HepG2 (cell line): Measurements from ENCODE around the gene ALPL. TPM values are rescaled to one million over a fixed set of nuclear protein-coding genes. Genes with fewer than 3 reads are reported as not detected.

ENCODE experiments used
- ATF1 ChIP-seq: IDR thresholded peaks from 2 replicates; pipeline ENCODE4 v1.6.1; 2016; ENCODE audit warnings: mild to moderate bottlenecking, control low read depth
- ATRX ChIP-seq: sonication (generic); formaldehyde crosslinking; IDR thresholded peaks from 2 replicates; pipeline ENCODE4 v1.4.0; 2020; ENCODE audit warnings: missing genetic modification reagents, borderline replicate concordance
- BCL6 ChIP-seq: IDR thresholded peaks from 2 replicates; pipeline ENCODE4 v1.6.1; 2016; ENCODE audit warnings: missing genetic modification reagents, missing compliant biosample characterization
- CTCF ChIP-seq: sonication (generic); formaldehyde crosslinking; IDR thresholded peaks from 2 replicates; pipeline ENCODE4 v1.5.0; 2020; ENCODE audit warnings: mild to moderate bottlenecking, missing genetic modification reagents, moderate library complexity
- HIVEP1 ChIP-seq: sonication (generic); formaldehyde crosslinking; IDR thresholded peaks from 2 replicates; pipeline ENCODE4 v1.4.0; 2020; ENCODE audit warnings: mild to moderate bottlenecking, missing genetic modification reagents
- JARID2 ChIP-seq: sonication (generic); formaldehyde crosslinking; IDR thresholded peaks from 2 replicates; pipeline ENCODE4 v1.8.1; 2023; ENCODE audit warnings: missing genetic modification reagents, inconsistent platforms; ENCODE audit not compliant: insufficient replicate concordance
- MIER3 ChIP-seq: IDR thresholded peaks from 2 replicates; pipeline ENCODE4 v1.6.1; 2016; ENCODE audit warnings: missing compliant biosample characterization, borderline replicate concordance
- NAIF1 ChIP-seq: sonication (generic); formaldehyde crosslinking; IDR thresholded peaks from 2 replicates; pipeline ENCODE4 v1.5.0; 2020; ENCODE audit warnings: mild to moderate bottlenecking, missing genetic modification reagents, borderline replicate concordance
- NCOR1 ChIP-seq: fragments of 200-600 bp; sonication (generic); IDR thresholded peaks from 2 replicates; pipeline ENCODE4 v1.7.0; 2017; ENCODE audit warnings: antibody characterized with exemption, low read length, borderline replicate concordance
- NFRKB ChIP-seq: fragments of 450-650 bp; IDR thresholded peaks from 2 replicates; pipeline ENCODE4 v1.6.1; 2017
- ZEB1 ChIP-seq: IDR thresholded peaks from 2 replicates; pipeline ENCODE4 v1.6.1; 2012; ENCODE audit warnings: mild to moderate bottlenecking, low read depth, inconsistent platforms; ENCODE audit not compliant: insufficient replicate concordance
- ZMYM3 ChIP-seq: sonication (generic); formaldehyde crosslinking; IDR thresholded peaks from 2 replicates; pipeline ENCODE4 v1.5.1; 2020; ENCODE audit warnings: mild to moderate bottlenecking, missing genetic modification reagents
- ZNF326 ChIP-seq: sonication (generic); formaldehyde crosslinking; IDR thresholded peaks from 2 replicates; pipeline ENCODE4 v1.4.0; 2020; ENCODE audit warnings: missing genetic modification reagents, borderline replicate concordance
- ZNF605 ChIP-seq: sonication (generic); formaldehyde crosslinking; IDR thresholded peaks from 2 replicates; pipeline ENCODE4 v1.8.0; 2022; ENCODE audit warnings: mild to moderate bottlenecking, missing genetic modification reagents
- polyA plus RNA-seq, 8 experiments: library from polyadenylated mRNA; depleted of rRNA in 3 of 8; stranded (reverse) in 7 of 8; unstranded in 1 of 8; fragments of >200 nt; fragmentation: Illumina TruSeq in 4 of 8; extraction: Trizol in 4 of 8; gene quantifications; 2 replicates each; pipeline versions ENCODE4 v1.2.1 to v1.2.3, GENCODE V29; 2011 to 2016; ENCODE audit warnings: low read depth in 4 of 8, missing spikeins in 1 of 8, mixed read lengths in 1 of 8; ENCODE audit not compliant: insufficient read depth in 1 of 8
- total RNA-seq, 5 experiments: library from RNA; depleted of rRNA; stranded (reverse); fragments of >200 nt; fragmentation: Illumina TruSeq; extraction: Trizol; gene quantifications; 2 replicates each; pipeline ENCODE4 v1.2.3, GENCODE V29; 2016; ENCODE audit warnings: low read depth in 1 of 5
- TF ChIP-seq, protein P1 (sequence below), 2 experiments: IDR thresholded peaks; 2 replicates each; pipeline ENCODE4 v1.6.1; 2011 to 2012; ENCODE audit warnings: low read length in 2 of 2, borderline replicate concordance in 1 of 2, low read depth in 1 of 2, mild to moderate bottlenecking in 1 of 2, moderate library complexity in 1 of 2
- TF ChIP-seq, protein P2 (sequence below): sonication (generic); formaldehyde crosslinking; IDR thresholded peaks from 2 replicates; pipeline ENCODE4 v1.5.0; 2020; ENCODE audit warnings: mild to moderate bottlenecking, missing genetic modification reagents, borderline replicate concordance
- TF ChIP-seq, protein P3 (sequence below), 2 experiments: sonication (generic) in 1 of 2; formaldehyde crosslinking in 1 of 2; IDR thresholded peaks; 2 replicates each; pipeline versions ENCODE4 v1.4.0 to v1.6.1; 2018 to 2020; ENCODE audit warnings: missing genetic modification reagents in 2 of 2, borderline replicate concordance in 1 of 2, low read depth in 1 of 2, mild to moderate bottlenecking in 1 of 2, missing biosample characterization in 1 of 2
- TF ChIP-seq, protein P4 (sequence below): sonication (generic); formaldehyde crosslinking; IDR thresholded peaks from 2 replicates; pipeline ENCODE4 v1.8.1; 2023; ENCODE audit warnings: missing genetic modification reagents, mild to moderate bottlenecking, borderline replicate concordance

The ALPL gene
- total and polyA plus RNA-seq, 2 of the 13 experiments (the other 11 are each of a cell fraction or from before 2014, with no cell fraction given): 0.12 TPM; not detected in 1

DNA sequence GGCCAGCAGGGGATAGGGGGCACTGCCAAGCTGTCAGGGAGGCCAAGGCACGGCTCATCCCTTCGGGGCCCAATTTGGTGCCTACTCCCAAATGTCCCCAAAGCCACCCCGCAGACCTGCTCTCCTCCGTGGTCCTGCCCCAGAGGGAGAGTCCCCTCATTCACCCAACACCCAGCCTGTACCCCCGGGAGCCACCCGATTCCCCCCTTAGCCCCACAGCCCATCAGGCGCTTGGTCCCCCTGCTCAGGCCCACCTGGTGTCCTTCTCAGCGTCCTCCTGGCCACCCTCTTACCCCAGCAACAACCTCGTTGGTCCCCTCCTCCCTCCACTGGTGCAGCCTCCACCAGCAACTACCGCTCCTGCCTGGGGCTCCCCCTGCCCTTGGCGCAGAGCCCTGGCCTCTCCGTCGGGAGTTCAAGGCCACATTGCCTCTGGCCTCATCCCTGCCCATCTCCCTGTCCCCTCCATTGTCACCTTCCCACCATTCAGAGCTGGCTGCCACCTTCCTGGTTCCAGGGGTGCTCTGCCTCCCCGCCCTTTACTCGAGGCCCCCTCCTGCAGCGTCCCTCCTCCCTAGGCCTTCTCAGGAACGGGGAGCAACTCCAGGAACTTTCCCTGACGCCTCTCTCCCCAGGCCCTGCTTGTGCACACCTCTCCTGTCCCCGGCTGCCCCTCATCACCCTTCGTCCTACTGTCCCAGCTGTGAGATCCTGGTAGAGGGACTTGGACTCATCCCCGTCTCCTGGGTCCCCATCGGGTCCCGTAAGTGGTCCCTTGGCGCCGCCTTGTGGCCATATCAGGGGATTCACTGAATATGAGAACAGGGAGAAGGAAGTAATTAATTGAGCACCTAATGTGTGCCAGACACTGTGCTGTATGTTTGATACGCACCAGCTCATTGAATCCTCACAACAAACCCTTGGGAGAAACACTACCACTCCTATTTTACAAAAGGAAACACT is 86.0 kb downstream of the ALPL start (continued):
- TF ChIP-seq, protein P1, sequence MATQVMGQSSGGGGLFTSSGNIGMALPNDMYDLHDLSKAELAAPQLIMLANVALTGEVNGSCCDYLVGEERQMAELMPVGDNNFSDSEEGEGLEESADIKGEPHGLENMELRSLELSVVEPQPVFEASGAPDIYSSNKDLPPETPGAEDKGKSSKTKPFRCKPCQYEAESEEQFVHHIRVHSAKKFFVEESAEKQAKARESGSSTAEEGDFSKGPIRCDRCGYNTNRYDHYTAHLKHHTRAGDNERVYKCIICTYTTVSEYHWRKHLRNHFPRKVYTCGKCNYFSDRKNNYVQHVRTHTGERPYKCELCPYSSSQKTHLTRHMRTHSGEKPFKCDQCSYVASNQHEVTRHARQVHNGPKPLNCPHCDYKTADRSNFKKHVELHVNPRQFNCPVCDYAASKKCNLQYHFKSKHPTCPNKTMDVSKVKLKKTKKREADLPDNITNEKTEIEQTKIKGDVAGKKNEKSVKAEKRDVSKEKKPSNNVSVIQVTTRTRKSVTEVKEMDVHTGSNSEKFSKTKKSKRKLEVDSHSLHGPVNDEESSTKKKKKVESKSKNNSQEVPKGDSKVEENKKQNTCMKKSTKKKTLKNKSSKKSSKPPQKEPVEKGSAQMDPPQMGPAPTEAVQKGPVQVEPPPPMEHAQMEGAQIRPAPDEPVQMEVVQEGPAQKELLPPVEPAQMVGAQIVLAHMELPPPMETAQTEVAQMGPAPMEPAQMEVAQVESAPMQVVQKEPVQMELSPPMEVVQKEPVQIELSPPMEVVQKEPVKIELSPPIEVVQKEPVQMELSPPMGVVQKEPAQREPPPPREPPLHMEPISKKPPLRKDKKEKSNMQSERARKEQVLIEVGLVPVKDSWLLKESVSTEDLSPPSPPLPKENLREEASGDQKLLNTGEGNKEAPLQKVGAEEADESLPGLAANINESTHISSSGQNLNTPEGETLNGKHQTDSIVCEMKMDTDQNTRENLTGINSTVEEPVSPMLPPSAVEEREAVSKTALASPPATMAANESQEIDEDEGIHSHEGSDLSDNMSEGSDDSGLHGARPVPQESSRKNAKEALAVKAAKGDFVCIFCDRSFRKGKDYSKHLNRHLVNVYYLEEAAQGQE (IDR thresholded peaks at IDR 0.05; ENCODE audit: borderline replicate concordance in 1 of 2, low read depth in 1 of 2, low read length in 2 of 2): no peak
- TF ChIP-seq ZMYM3 (CRISPR knock-in tag) (peak; percentile 88; the same call in 1 of the 2 replicates), CTCF (CRISPR knock-in tag) (peak; percentile 79), ATRX (CRISPR knock-in tag) (no peak), ATF1 (CRISPR knock-in tag) (no peak), ZNF605 (CRISPR knock-in tag) (no peak), MIER3 (CRISPR knock-in tag) (no peak), ZNF326 (CRISPR knock-in tag) (no peak), NFRKB (no peak), BCL6 (CRISPR knock-in tag) (no peak), JARID2 (no peak), ZEB1 (peak; percentile 29), HIVEP1 (CRISPR knock-in tag) (0 out of 2 replicates have a peak, but pooled peaks have one; percentile 43), NAIF1 (CRISPR knock-in tag) (no peak), NCOR1 (no peak)
- TF ChIP-seq, protein P2, sequence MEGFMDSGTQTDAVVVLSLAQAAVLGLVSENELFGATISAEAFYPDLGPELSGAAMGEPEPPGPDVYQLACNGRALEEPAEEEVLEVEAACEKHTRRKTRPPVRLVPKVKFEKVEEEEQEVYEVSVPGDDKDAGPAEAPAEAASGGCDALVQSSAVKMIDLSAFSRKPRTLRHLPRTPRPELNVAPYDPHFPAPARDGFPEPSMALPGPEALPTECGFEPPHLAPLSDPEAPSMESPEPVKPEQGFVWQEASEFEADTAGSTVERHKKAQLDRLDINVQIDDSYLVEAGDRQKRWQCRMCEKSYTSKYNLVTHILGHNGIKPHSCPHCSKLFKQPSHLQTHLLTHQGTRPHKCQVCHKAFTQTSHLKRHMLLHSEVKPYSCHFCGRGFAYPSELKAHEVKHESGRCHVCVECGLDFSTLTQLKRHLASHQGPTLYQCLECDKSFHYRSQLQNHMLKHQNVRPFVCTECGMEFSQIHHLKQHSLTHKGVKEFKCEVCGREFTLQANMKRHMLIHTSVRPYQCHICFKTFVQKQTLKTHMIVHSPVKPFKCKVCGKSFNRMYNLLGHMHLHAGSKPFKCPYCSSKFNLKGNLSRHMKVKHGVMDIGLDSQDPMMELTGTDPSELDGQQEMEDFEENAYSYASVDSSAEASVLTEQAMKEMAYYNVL (CRISPR knock-in tag): 0 out of 2 replicates have a peak, but pooled peaks have one; percentile 23
- TF ChIP-seq, protein P3, sequence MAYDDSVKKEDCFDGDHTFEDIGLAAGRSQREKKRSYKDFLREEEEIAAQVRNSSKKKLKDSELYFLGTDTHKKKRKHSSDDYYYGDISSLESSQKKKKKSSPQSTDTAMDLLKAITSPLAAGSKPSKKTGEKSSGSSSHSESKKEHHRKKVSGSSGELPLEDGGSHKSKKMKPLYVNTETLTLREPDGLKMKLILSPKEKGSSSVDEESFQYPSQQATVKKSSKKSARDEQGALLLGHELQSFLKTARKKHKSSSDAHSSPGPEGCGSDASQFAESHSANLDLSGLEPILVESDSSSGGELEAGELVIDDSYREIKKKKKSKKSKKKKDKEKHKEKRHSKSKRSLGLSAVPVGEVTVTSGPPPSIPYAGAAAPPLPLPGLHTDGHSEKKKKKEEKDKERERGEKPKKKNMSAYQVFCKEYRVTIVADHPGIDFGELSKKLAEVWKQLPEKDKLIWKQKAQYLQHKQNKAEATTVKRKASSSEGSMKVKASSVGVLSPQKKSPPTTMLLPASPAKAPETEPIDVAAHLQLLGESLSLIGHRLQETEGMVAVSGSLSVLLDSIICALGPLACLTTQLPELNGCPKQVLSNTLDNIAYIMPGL (CRISPR knock-in tag; IDR thresholded peaks at IDR 0.05; ENCODE audit: borderline replicate concordance in 1 of 2, low read depth in 1 of 2): 0 out of 4 replicates have a peak, but pooled peaks of 1 of the 2 experiments have one; percentile 22
- TF ChIP-seq, protein P4, sequence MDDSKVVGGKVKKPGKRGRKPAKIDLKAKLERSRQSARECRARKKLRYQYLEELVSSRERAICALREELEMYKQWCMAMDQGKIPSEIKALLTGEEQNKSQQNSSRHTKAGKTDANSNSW: no peak
